K562 (cell line): ENCODE data around the gene TINAGL1. TPM values are rescaled to one million over a fixed set of nuclear protein-coding genes. Genes with fewer than 3 reads are reported as not detected.

Experiments
- ATAC-seq: fragments of 200-7000 bp; cut with Tn5 transposase; 3 replicates; pipeline ENCODE4 v1.9.1; 2020; ENCODE audit warnings: moderate library complexity
- BruUV-seq: library from RNA; stranded (reverse); fragments of 400-500 nt; replicated peaks from 2 replicates; lab custom pipeline; 2021; lab: Mats Ljungman, UMichigan
- CTCF ChIA-PET: fragments of 300-600 bp; formaldehyde crosslinking; extraction: SDS; loops from one replicate; lab custom pipeline; 2021; ENCODE audit warnings: low intra/inter-chr PET ratio; lab: Yijun Ruan, JAX
- POLR2A ChIA-PET: fragments of 300-600, 350-650 bp; sonication (Branson Sonifier 250); formaldehyde crosslinking; extraction: SDS; loops from one replicate; lab custom pipeline; 2021; ENCODE audit warnings: antibody characterized with exemption, inconsistent platforms; lab: Yijun Ruan, JAX
- DNase-seq, 4 experiments: peaks; one replicate each; pipeline versions ENCODE4 v3.0.0 to v3.0.0-alpha.2; 2011 to 2018; ENCODE audit warnings: low spot score in 3 of 4, mixed read lengths in 3 of 4; ENCODE audit errors: extremely low read depth in 1 of 4
- FAIRE-seq: peaks from 2 replicates; lab custom pipeline; 2011; peaks lifted over from hg19 to GRCh38; lab: Jason Lieb, UNC
- H2AFZ ChIP-seq: 2 replicates; pipeline ENCODE4 v1.6.0; 2011; ENCODE audit warnings: low read depth, low read length, control low read depth, inconsistent platforms
- H3K27ac ChIP-seq: fragments of 200-600 bp; 3 replicates; pipeline ENCODE4 v1.8.0; 2011; ENCODE audit warnings: low read depth, mild to moderate bottlenecking, control low read depth, inconsistent platforms, low read length, moderate library complexity, mixed read lengths; ENCODE audit errors: extremely low read depth
- H3K27me3 ChIP-seq, 2 experiments: fragments of 300-600 bp in 1 of 2; 2 replicates in 1 of 2; 3 replicates in 1 of 2; pipeline versions ENCODE4 v1.6.0 to v1.8.0; 2011; ENCODE audit warnings: inconsistent platforms in 2 of 2, low read length in 2 of 2, mild to moderate bottlenecking in 1 of 2, mixed read lengths in 1 of 2, moderate library complexity in 1 of 2; ENCODE audit not compliant: control insufficient read depth in 2 of 2, insufficient read depth in 2 of 2
- H3K36me3 ChIP-seq: fragments of 300-600 bp; 3 replicates; pipeline ENCODE4 v1.8.0; 2011; ENCODE audit warnings: mild to moderate bottlenecking, low read length, inconsistent platforms; ENCODE audit not compliant: control insufficient read depth, insufficient read depth
- H3K4me1 ChIP-seq, 2 experiments: fragments of 200-600 bp in 1 of 2; replicated peaks in 1 of 2; 2 replicates in 1 of 2; 3 replicates in 1 of 2; pipeline versions ENCODE4 v1.5.1 to v1.8.0; 2011; ENCODE audit warnings: inconsistent platforms in 2 of 2, low read length in 2 of 2, mild to moderate bottlenecking in 1 of 2, mixed read lengths in 1 of 2, moderate library complexity in 1 of 2; ENCODE audit not compliant: control insufficient read depth in 2 of 2, insufficient read depth in 2 of 2
- H3K4me2 ChIP-seq: 2 replicates; pipeline ENCODE4 v1.6.1; 2011; ENCODE audit warnings: low read length, control low read depth, inconsistent platforms, mixed read lengths; ENCODE audit not compliant: insufficient read depth
- H3K4me3 ChIP-seq: fragments of 200-600 bp; sonication (generic), shearing (Covaris generic); 2 replicates; pipeline ENCODE4 v1.5.1; 2016; ENCODE audit warnings: control low read depth, inconsistent platforms
- H3K79me2 ChIP-seq: fragments of 200-600 bp; 3 replicates; pipeline ENCODE4 v1.8.0; 2011; ENCODE audit warnings: low read length, inconsistent platforms; ENCODE audit not compliant: control insufficient read depth, insufficient read depth
- H3K9ac ChIP-seq, 2 experiments: 2 replicates each; pipeline versions ENCODE4 v1.6.0 to v1.6.1; 2011; ENCODE audit warnings: low read depth in 2 of 2, low read length in 2 of 2, control low read depth in 1 of 2, inconsistent platforms in 1 of 2, mild to moderate bottlenecking in 1 of 2, mixed read lengths in 1 of 2; ENCODE audit not compliant: insufficient read depth in 1 of 2
- H3K9me1 ChIP-seq: one replicate; pipeline ENCODE4 v1.6.0; 2011; ENCODE audit warnings: inconsistent platforms, mild to moderate bottlenecking, low read length, moderate library complexity; ENCODE audit not compliant: control insufficient read depth, insufficient read depth
- H3K9me3 ChIP-seq: replicated peaks from 2 replicates; pipeline ENCODE4 v1.5.1; 2011; ENCODE audit warnings: low read depth, low read length, inconsistent platforms; ENCODE audit not compliant: control insufficient read depth, insufficient read depth
- H4K20me1 ChIP-seq: replicated peaks from 2 replicates; pipeline ENCODE4 v1.6.1; 2011; ENCODE audit warnings: low read length, inconsistent platforms, mixed read lengths; ENCODE audit not compliant: control insufficient read depth, insufficient read depth
- DMBX1 ChIP-seq: fragments of 250-450 bp; sonication (Bioruptor Pico); IDR thresholded peaks from 2 replicates; pipeline ENCODE4 v1.8.0; 2022; ENCODE audit warnings: inconsistent platforms, mild to moderate bottlenecking, moderate library complexity, borderline replicate concordance
- ETV6 ChIP-seq, 3 experiments: fragments of 150-350 bp in 1 of 3; sonication (generic) in 1 of 3; formaldehyde crosslinking in 1 of 3; IDR thresholded peaks; 2 replicates each; pipeline versions ENCODE4 v1.6.1 to v1.8.0; 2014 to 2022; ENCODE audit warnings: borderline replicate concordance in 2 of 3, low read depth in 2 of 3, antibody characterized with exemption in 1 of 3, low read length in 1 of 3, mild to moderate bottlenecking in 1 of 3, missing genetic modification reagents in 1 of 3
- FOXK1 ChIP-seq: sonication (generic); formaldehyde crosslinking; IDR thresholded peaks from 2 replicates; pipeline ENCODE4 v1.8.0; 2022; ENCODE audit warnings: missing genetic modification reagents, mild to moderate bottlenecking, borderline replicate concordance
- MCM7 ChIP-seq, 2 experiments: fragments of 450-650 bp; IDR thresholded peaks; 2 replicates each; pipeline ENCODE4 v1.6.1; 2016 to 2018
- OTX1 ChIP-seq: fragments of 450-650 bp; formaldehyde crosslinking; IDR thresholded peaks from 2 replicates; pipeline ENCODE4 v1.4.0; 2022; ENCODE audit warnings: mild to moderate bottlenecking
- POLR2B ChIP-seq: fragments of 450-650 bp; IDR thresholded peaks from 2 replicates; pipeline ENCODE4 v1.6.1; 2018; ENCODE audit warnings: low read depth; ENCODE audit not compliant: partially characterized antibody
- ZFP91 ChIP-seq: sonication (generic); formaldehyde crosslinking; IDR thresholded peaks from 2 replicates; pipeline ENCODE4 v1.8.0; 2022; ENCODE audit warnings: mild to moderate bottlenecking, missing genetic modification reagents
- ZNF253 ChIP-seq: fragments of 250-450 bp; sonication (Bioruptor Pico); conservative IDR thresholded peaks from 2 replicates; pipeline ENCODE4 v1.6.1; 2021; ENCODE audit warnings: mild to moderate bottlenecking
- ZNF609 ChIP-seq: sonication (generic); formaldehyde crosslinking; IDR thresholded peaks from 2 replicates; pipeline ENCODE4 v1.8.1; 2023; ENCODE audit warnings: missing genetic modification reagents, mild to moderate bottlenecking, borderline replicate concordance
- ZNF780A ChIP-seq: fragments of 250-450 bp; sonication (Bioruptor Pico); IDR thresholded peaks from 2 replicates; pipeline ENCODE4 v1.5.0; 2021; ENCODE audit warnings: mild to moderate bottlenecking
- WGBS: fragments of 100-300 bp; shearing (Covaris generic); methylation state at CpG from one replicate; pipeline ENCODE4 v1.1.6; 2016; ENCODE audit warnings: low coverage, mixed read lengths; ENCODE audit not compliant: insufficient coverage; ENCODE audit errors: missing lambda C conversion rate; 5-methylcytosine and 5-hydroxymethylcytosine counted together
- in situ Hi-C: fragments of 300-500 bp; cut with MboI; formaldehyde crosslinking; loops from 4 replicates; pipeline ENCODE4 v1.15.0; 2018; ENCODE audit warnings: inconsistent platforms, mixed read lengths
- intact Hi-C: fragments of 100-400 bp; cut with micrococcal nuclease; formaldehyde crosslinking; loops from 2 replicates; pipeline ENCODE4 v1.14.2; 2022
- polyA plus RNA-seq, 8 experiments: library from polyadenylated mRNA; depleted of rRNA in 4 of 8; stranded (reverse) in 5 of 8; unstranded in 3 of 8; fragments of >200 nt; fragmentation: Nextera tagmentation in 2 of 8; fragmentation: Illumina TruSeq in 1 of 8; extraction: Ambion mirVana in 2 of 8; extraction: Trizol in 1 of 8; gene quantifications; 2 replicates each; pipeline versions ENCODE4 v1.2.1 to v1.2.3, GENCODE V29; 2011 to 2014; ENCODE audit warnings: inconsistent platforms in 1 of 8, missing spikeins in 1 of 8
- total RNA-seq, 7 experiments: library from RNA; depleted of rRNA in 6 of 7; stranded (reverse); fragments of >200 nt in 6 of 7; fragmentation: Illumina TruSeq in 2 of 7; extraction: Trizol in 2 of 7; gene quantifications; 2 replicates each; pipeline versions ENCODE4 v1.2.1 to v1.2.3, GENCODE V29; 2011 to 2021; ENCODE audit warnings: low replicate concordance in 1 of 7
- TF ChIP-seq, protein P1 (sequence below): fragments of 450-650 bp; IDR thresholded peaks from 2 replicates; pipeline ENCODE4 v1.6.1; 2018; ENCODE audit warnings: mild to moderate bottlenecking, low read depth; ENCODE audit not compliant: partially characterized antibody

TINAGL1 gene
- total and polyA plus RNA-seq, 9 of the 15 experiments (the other 6 are each of a cell fraction or from before 2014, with no cell fraction given) = 0.04 to 1.2 (median 0.07) TPM; not detected in 4

DNA sequence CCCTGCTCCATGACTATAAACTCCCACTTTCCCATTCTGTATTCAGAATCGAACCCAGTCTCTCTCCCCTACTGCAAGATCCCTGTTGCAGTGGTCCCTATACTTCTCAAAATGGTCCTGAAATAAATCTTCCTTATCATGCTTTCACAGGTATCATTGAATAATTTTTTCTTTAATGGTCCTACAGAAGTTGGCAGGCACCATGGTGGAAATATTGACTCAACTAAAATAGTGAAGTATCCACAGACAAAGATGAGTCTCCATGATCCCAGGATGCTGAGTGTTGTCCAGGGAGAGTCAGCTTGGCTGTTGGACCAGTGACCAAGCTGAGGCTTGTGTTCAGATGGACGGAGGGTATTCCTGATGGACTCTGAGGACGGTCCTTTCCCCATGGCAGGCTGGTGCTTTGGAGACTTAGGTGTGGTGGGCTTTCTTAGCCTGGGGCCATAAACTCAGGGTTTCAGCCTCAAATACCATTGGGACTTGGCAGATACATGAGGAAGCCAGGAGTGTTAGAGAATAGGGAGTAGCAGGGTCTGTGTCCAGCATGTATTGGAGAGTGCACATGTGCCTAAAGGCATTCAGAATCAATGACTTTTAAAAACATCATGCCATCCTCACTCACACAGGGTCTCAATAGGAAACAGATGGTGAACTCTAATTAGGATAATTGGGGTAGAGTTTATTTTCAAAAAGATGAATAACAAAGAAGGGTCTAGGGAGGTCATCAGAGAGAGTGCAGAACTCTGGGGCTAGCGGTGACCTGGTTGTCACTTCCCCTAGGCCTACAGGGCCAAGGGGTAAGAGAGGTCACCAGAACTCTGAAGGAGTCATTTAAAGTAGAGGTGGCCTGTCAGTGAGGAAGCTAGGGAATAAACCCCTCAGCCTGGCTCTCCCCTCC is 19.8 kb downstream of the TINAGL1 start (continued):
- TF ChIP-seq MCM7 (IDR thresholded peaks at IDR 0.05) = no peak
- no peak for TF ChIP-seq FOXK1 (CRISPR knock-in tag)
- no peak for TF ChIP-seq ZFP91 (CRISPR knock-in tag)
- TF ChIP-seq ZNF253 = no peak
- no peak for TF ChIP-seq OTX1 (CRISPR knock-in tag)

GRCh38 chr1:31596737-31597097 is 20.4 kb downstream of the TINAGL1 start:
- DNase-seq (no peak), FAIRE-seq (no peak), ATAC-seq (no peak)
- Histone ChIP-seq H3K4me3 (no peak overlapping the region), H3K4me2 (no peak overlapping the region), H3K27me3 (peaks cover 4 to 21% of the 10 kb centered on the region in 2 experiments), H3K9ac (no peak overlapping the region), H3K36me3 (no peaks in the 10 kb centered on the region), H3K9me3 (no peaks in the 10 kb centered on the region), H3K27ac (no peak overlapping the region), H3K79me2 (no peaks in the 10 kb centered on the region), H4K20me1 (peaks cover 5% of the 10 kb centered on the region), H2AFZ (no peak overlapping the region), H3K4me1 (no peaks in the 10 kb centered on the region), H3K9me1 (no peaks in the 10 kb centered on the region)
- no TSS peak for BruUV-seq
- 2% methylated on average over 6 of the region's 6 CpGs for WGBS
- CTCF ChIA-PET = no interaction called here
- POLR2A ChIA-PET = interaction anchor here (0.8 to 1.0 kb wide), 2 partner anchors 11 to 15 kb away, joined by 3 read pairs; no protein-coding TSS in a partner anchor
- in situ Hi-C loops = no loop called here
- intact Hi-C loops = no loop called here
- TF ChIP-seq ZNF780A (CRISPR knock-in tag) (no peak), DMBX1 (CRISPR knock-in tag) (no peak), ZNF609 (CRISPR knock-in tag) (no peak), POLR2B (no peak), ETV6 (IDR thresholded peaks at IDR 0.05; ENCODE audit: borderline replicate concordance in 1 of 2, low read depth in 2 of 2, low read length in 1 of 2) (no peak), ETV6 (CRISPR knock-in tag; IDR thresholded peaks at IDR 0.05; ENCODE audit: borderline replicate concordance) (no peak)
- TF ChIP-seq, protein P1, sequence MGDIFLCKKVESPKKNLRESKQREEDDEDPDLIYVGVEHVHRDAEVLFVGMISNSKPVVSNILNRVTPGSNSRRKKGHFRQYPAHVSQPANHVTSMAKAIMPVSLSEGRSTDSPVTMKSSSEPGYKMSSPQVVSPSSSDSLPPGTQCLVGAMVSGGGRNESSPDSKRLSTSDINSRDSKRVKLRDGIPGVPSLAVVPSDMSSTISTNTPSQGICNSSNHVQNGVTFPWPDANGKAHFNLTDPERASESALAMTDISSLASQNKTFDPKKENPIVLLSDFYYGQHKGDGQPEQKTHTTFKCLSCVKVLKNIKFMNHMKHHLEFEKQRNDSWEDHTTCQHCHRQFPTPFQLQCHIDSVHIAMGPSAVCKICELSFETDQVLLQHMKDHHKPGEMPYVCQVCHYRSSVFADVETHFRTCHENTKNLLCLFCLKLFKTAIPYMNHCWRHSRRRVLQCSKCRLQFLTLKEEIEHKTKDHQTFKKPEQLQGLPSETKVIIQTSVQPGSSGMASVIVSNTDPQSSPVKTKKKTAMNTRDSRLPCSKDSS = no peak
